ENCODE measurements around the gene IKBKE.

The IKBKE gene

GRCh38 chr1:206514813-206515387 is 44.6 kb downstream of the IKBKE start:
- Histone ChIP-seq H3K9me3 (ENCODE audit: severe bottlenecking) (no peaks in the 10 kb centered on the region), H3K4me1 (ENCODE audit: insufficient read depth, poor library complexity, severe bottlenecking) (peaks cover 47% of the 10 kb centered on the region), H3K27ac (ENCODE audit: poor library complexity, severe bottlenecking) (peak overlapping the region; percentile 95), H3K36me3 (ENCODE audit: low read depth) (no peaks in the 10 kb centered on the region), H3K27me3 (ENCODE audit: insufficient read depth, poor library complexity, severe bottlenecking) (no peaks in the 10 kb centered on the region), H3K4me3 (ENCODE audit: severe bottlenecking) (no peak overlapping the region)
- ATAC-seq (ENCODE audit: low read depth) (no peak), DNase-seq (ENCODE audit: low spot score) (no peak)
- TF ChIP-seq CTCF (IDR thresholded peaks at IDR 0.05; ENCODE audit: poor library complexity, severe bottlenecking): no peak

- H3K4me1 ChIP-seq (ENCODE audit: insufficient read depth, poor library complexity, severe bottlenecking): peaks cover 37% of the 10 kb centered on the region
- H3K4me3 ChIP-seq (ENCODE audit: severe bottlenecking): no peak overlapping the region
- H3K27ac ChIP-seq (ENCODE audit: poor library complexity, severe bottlenecking): no peak overlapping the region
- no peak for TF ChIP-seq CTCF (IDR thresholded peaks at IDR 0.05; ENCODE audit: poor library complexity, severe bottlenecking)
- DNase-seq (ENCODE audit: low spot score): no peak
- no peaks in the 10 kb centered on the region for H3K27me3 ChIP-seq (ENCODE audit: insufficient read depth, poor library complexity, severe bottlenecking)
- no peaks in the 10 kb centered on the region for H3K9me3 ChIP-seq (ENCODE audit: severe bottlenecking)
- H3K36me3 ChIP-seq (ENCODE audit: low read depth): no peaks in the 10 kb centered on the region
- ATAC-seq (ENCODE audit: low read depth): no peak
These were observed 46.4 kb downstream of the IKBKE start for GRCh38 chr1:206516728-206516990.

GRCh38 chr1:206517784-206518183 is 47.5 kb downstream of the IKBKE start:
- Histone ChIP-seq H3K36me3 (ENCODE audit: low read depth) (no peaks in the 10 kb centered on the region), H3K4me3 (ENCODE audit: severe bottlenecking) (no peak overlapping the region), H3K4me1 (ENCODE audit: insufficient read depth, poor library complexity, severe bottlenecking) (peaks cover 26% of the 10 kb centered on the region), H3K27me3 (ENCODE audit: insufficient read depth, poor library complexity, severe bottlenecking) (no peaks in the 10 kb centered on the region), H3K27ac (ENCODE audit: poor library complexity, severe bottlenecking) (no peak overlapping the region), H3K9me3 (ENCODE audit: severe bottlenecking) (no peaks in the 10 kb centered on the region)
- no peak for TF ChIP-seq CTCF (IDR thresholded peaks at IDR 0.05; ENCODE audit: poor library complexity, severe bottlenecking)
- DNase-seq (ENCODE audit: low spot score) (no peak), ATAC-seq (ENCODE audit: low read depth) (no peak)

- Histone ChIP-seq H3K9me3 (ENCODE audit: severe bottlenecking) (no peaks in the 10 kb centered on the region), H3K27ac (ENCODE audit: poor library complexity, severe bottlenecking) (no peak overlapping the region), H3K36me3 (ENCODE audit: low read depth) (no peaks in the 10 kb centered on the region), H3K4me1 (ENCODE audit: insufficient read depth, poor library complexity, severe bottlenecking) (peaks cover 21% of the 10 kb centered on the region), H3K27me3 (ENCODE audit: insufficient read depth, poor library complexity, severe bottlenecking) (no peaks in the 10 kb centered on the region), H3K4me3 (ENCODE audit: severe bottlenecking) (no peak overlapping the region)
- DNase-seq (ENCODE audit: low spot score): no peak
- ATAC-seq (ENCODE audit: low read depth): no peak
- no peak for TF ChIP-seq CTCF (IDR thresholded peaks at IDR 0.05; ENCODE audit: poor library complexity, severe bottlenecking)
These were observed 47.9 kb downstream of the IKBKE start for GRCh38 chr1:206518206-206518605.

GRCh38 chr1:206518743-206519142 is 48.5 kb downstream of the IKBKE start:
- peaks cover 19% of the 10 kb centered on the region for H3K4me1 ChIP-seq (ENCODE audit: insufficient read depth, poor library complexity, severe bottlenecking)
- no peaks in the 10 kb centered on the region for H3K27me3 ChIP-seq (ENCODE audit: insufficient read depth, poor library complexity, severe bottlenecking)
- no peak for DNase-seq (ENCODE audit: low spot score)
- no peak for TF ChIP-seq CTCF (IDR thresholded peaks at IDR 0.05; ENCODE audit: poor library complexity, severe bottlenecking)
- H3K27ac ChIP-seq (ENCODE audit: poor library complexity, severe bottlenecking): no peak overlapping the region
- H3K4me3 ChIP-seq (ENCODE audit: severe bottlenecking): no peak overlapping the region
- no peak for ATAC-seq (ENCODE audit: low read depth)
- H3K9me3 ChIP-seq (ENCODE audit: severe bottlenecking): no peaks in the 10 kb centered on the region
- H3K36me3 ChIP-seq (ENCODE audit: low read depth): no peaks in the 10 kb centered on the region
